Measurements from ENCODE around the gene EPS8. TPM values are rescaled to one million over a fixed set of nuclear protein-coding genes. Genes with fewer than 3 reads are reported as not detected.

EPS8 gene
- total RNA-seq, 1 donor from 2014 or later, result 104 TPM

DNA sequence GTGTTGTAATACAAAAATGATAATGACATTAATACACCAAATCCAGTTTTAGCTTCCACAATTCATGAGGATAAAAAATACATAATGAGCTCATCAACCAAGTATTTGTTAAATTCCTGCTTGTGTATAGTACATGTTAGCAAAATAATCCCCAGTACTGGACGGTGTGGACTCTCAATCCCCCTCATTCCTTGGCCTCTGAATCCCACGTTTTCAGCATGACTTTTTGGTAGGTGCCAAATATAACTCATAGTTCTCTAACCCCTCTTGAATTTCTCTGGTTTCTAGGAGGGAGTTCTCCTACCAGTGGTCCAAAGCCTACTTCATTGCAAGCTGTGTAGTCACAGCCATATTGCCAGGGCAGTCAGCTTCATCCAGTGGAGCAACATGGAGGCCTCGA, 41.4 kb upstream of the EPS8 start:
- intact Hi-C loops (cut with DNase I), result no loop called here
- H3K27me3 ChIP-seq, result no peaks in the 10 kb centered on the region
- no peak overlapping the region for H3K27ac ChIP-seq
- no peaks in the 10 kb centered on the region for H3K9me3 ChIP-seq
- no peaks in the 10 kb centered on the region for H3K36me3 ChIP-seq
- DNase-seq (ENCODE audit: extremely low spot score in 2 of 2), result no peak
- H3K4me1 ChIP-seq, result no peaks in the 10 kb centered on the region
- TF ChIP-seq, protein P1, sequence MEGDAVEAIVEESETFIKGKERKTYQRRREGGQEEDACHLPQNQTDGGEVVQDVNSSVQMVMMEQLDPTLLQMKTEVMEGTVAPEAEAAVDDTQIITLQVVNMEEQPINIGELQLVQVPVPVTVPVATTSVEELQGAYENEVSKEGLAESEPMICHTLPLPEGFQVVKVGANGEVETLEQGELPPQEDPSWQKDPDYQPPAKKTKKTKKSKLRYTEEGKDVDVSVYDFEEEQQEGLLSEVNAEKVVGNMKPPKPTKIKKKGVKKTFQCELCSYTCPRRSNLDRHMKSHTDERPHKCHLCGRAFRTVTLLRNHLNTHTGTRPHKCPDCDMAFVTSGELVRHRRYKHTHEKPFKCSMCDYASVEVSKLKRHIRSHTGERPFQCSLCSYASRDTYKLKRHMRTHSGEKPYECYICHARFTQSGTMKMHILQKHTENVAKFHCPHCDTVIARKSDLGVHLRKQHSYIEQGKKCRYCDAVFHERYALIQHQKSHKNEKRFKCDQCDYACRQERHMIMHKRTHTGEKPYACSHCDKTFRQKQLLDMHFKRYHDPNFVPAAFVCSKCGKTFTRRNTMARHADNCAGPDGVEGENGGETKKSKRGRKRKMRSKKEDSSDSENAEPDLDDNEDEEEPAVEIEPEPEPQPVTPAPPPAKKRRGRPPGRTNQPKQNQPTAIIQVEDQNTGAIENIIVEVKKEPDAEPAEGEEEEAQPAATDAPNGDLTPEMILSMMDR (IDR thresholded peaks at IDR 0.05), result no peak
- no peak for TF ChIP-seq POLR2AphosphoS5 (IDR thresholded peaks at IDR 0.05; ENCODE audit: insufficient read depth in 1 of 2, low read depth in 1 of 2)
- no peak for TF ChIP-seq POLR2A (IDR thresholded peaks at IDR 0.05)
- no peak overlapping the region for H3K4me3 ChIP-seq

- no peaks in the 10 kb centered on the region for H3K9me3 ChIP-seq
- no peak overlapping the region for H3K27ac ChIP-seq
- intact Hi-C loops (cut with DNase I), result no loop called here
- H3K27me3 ChIP-seq, result no peaks in the 10 kb centered on the region
- H3K4me1 ChIP-seq, result no peaks in the 10 kb centered on the region
- H3K4me3 ChIP-seq, result no peak overlapping the region
- no peaks in the 10 kb centered on the region for H3K36me3 ChIP-seq
- no peak for TF ChIP-seq POLR2AphosphoS5 (IDR thresholded peaks at IDR 0.05; ENCODE audit: insufficient read depth in 1 of 2, low read depth in 1 of 2)
- TF ChIP-seq POLR2A (IDR thresholded peaks at IDR 0.05), result no peak
- TF ChIP-seq, protein P1 (IDR thresholded peaks at IDR 0.05), result no peak
- no peak for DNase-seq (ENCODE audit: extremely low spot score in 2 of 2)
These were observed 40.8 kb upstream of the EPS8 start for GRCh38 chr12:15829949-15830348.

DNA sequence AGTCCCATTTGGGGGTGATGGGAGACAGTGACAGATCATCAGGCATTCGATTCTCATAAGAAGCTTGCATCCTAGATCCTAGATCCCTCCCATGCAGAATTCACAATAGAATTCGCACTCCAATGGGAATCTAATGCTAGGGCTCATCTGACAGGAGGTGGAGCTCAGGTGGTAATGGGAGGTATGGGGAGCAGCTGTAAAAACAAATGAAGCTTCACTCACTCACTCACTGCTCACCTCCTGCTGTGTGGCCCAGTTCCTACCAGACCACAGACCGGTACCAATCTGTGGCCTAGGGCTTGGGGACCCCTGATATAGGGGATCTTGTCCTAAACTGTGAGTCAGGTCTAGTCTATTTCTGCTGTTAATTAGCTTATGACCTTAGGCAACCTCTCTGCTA, 40.1 kb upstream of the EPS8 start:
- H3K27ac ChIP-seq, result no peak overlapping the region
- H3K27me3 ChIP-seq, result no peaks in the 10 kb centered on the region
- H3K9me3 ChIP-seq, result no peaks in the 10 kb centered on the region
- DNase-seq (ENCODE audit: extremely low spot score in 2 of 2), result no peak
- TF ChIP-seq POLR2AphosphoS5 (IDR thresholded peaks at IDR 0.05; ENCODE audit: insufficient read depth in 1 of 2, low read depth in 1 of 2) (no peak), POLR2A (IDR thresholded peaks at IDR 0.05) (no peak)
- TF ChIP-seq, protein P1 (IDR thresholded peaks at IDR 0.05), result no peak
- H3K4me3 ChIP-seq, result no peak overlapping the region
- intact Hi-C loops (cut with DNase I), result no loop called here
- H3K36me3 ChIP-seq, result no peaks in the 10 kb centered on the region
- H3K4me1 ChIP-seq, result no peaks in the 10 kb centered on the region

DNA sequence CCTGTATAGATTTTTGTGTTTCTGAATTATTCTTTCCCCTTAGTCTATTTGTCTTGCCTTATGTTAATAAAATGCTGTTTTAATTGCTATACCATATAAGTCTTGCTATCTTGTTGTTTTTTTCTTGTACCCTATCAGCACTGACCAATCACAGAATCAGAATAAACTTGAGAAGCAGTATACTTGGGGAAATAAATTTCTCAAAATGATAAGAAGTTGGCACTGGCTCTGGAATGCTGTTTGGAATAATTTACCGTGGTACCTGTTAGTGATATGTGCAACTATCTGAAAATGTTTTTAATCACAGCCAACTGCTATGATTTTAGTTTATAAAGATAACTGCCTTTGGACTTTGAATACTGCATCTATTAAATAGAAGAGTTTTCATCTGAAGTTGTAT, 37.9 kb upstream of the EPS8 start:
- no peaks in the 10 kb centered on the region for H3K36me3 ChIP-seq
- DNase-seq (ENCODE audit: extremely low spot score in 2 of 2), result no peak
- TF ChIP-seq POLR2A (IDR thresholded peaks at IDR 0.05), result no peak
- TF ChIP-seq POLR2AphosphoS5 (IDR thresholded peaks at IDR 0.05; ENCODE audit: insufficient read depth in 1 of 2, low read depth in 1 of 2), result no peak
- TF ChIP-seq, protein P1 (IDR thresholded peaks at IDR 0.05), result no peak
- no peak overlapping the region for H3K4me3 ChIP-seq
- intact Hi-C loops (cut with DNase I), result no loop called here
- H3K27me3 ChIP-seq, result no peaks in the 10 kb centered on the region
- no peaks in the 10 kb centered on the region for H3K4me1 ChIP-seq
- no peaks in the 10 kb centered on the region for H3K9me3 ChIP-seq
- no peak overlapping the region for H3K27ac ChIP-seq

DNA sequence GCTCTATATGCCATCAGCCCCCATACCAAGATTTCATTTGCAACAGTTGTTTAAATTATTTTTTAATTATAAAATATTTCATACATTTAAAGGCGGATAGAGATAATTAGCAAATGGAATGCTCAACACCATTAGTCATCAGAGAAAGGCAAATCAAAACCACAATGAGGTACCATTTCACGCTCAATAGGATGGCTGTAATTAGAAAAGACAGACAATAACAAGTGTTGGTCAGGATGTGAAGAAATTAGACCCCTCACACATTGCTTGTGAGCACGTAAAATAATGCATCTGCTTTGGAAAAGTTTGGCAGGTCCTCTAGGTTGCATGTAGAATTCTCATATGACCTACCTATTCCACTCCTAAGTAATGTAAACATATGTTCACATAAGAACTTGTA, 35.3 kb upstream of the EPS8 start:
- no peak for DNase-seq (ENCODE audit: extremely low spot score in 2 of 2)
- Histone ChIP-seq H3K36me3 (no peaks in the 10 kb centered on the region), H3K27me3 (no peaks in the 10 kb centered on the region), H3K27ac (no peak overlapping the region), H3K4me3 (no peak overlapping the region), H3K9me3 (no peaks in the 10 kb centered on the region), H3K4me1 (no peaks in the 10 kb centered on the region)
- intact Hi-C loops (cut with DNase I), result no loop called here
- no peak for TF ChIP-seq POLR2AphosphoS5 (IDR thresholded peaks at IDR 0.05; ENCODE audit: insufficient read depth in 1 of 2, low read depth in 1 of 2)

All from vagina (tissue), 2 donors.